ENCODE measurements around the gene TBL1X. TPM values are rescaled to one million over a fixed set of nuclear protein-coding genes. Genes with fewer than 3 reads are reported as not detected.

The TBL1X gene
- total and polyA plus RNA-seq, 2 of the 8 experiments (the other 6 are each of a cell fraction or from before 2014, with no cell fraction given): 13.3 to 25.6 TPM

DNA sequence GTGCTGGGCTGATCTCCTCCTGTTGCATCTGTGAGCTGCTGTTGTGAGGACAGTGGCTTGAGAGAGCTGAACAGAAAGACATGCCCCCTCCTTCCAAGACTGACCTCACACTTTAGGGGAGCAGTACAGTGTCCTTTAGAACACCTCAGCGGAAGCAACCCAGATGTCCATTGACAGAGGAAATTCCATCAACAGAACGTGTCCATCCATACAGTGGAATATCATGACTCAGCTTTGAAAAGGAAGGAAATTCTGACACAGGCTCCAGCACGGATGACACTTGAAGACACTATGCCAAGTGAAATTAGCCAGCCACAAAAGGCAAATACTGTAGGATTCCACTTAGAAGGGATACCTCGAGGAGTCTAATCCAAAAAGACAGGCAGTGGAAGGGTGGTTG lies 197.3 kb downstream of the TBL1X start:
- Histone ChIP-seq H2BK12ac (ENCODE audit: low read depth, low read length) (no peak overlapping the region), H4K20me1 (replicated peaks in 1 of 2; ENCODE audit: control insufficient read depth in 1 of 2, insufficient read depth in 2 of 2, low read length in 2 of 2) (no peaks in the 10 kb centered on the region), H2BK120ac (replicated peaks; ENCODE audit: low read depth, low read length) (no peak overlapping the region), H4K8ac (ENCODE audit: extremely low read depth, insufficient read depth, low read length) (no peak overlapping the region), H3K79me1 (ENCODE audit: low read depth, low read length) (no peaks in the 10 kb centered on the region), H3K23me2 (ENCODE audit: low read depth, low read length) (no peaks in the 10 kb centered on the region), H2BK20ac (ENCODE audit: low read length) (no peak overlapping the region), H3K79me2 (ENCODE audit: control insufficient read depth in 1 of 2, insufficient read depth in 2 of 2, low read length in 2 of 2) (no peaks in the 10 kb centered on the region), H3K18ac (ENCODE audit: extremely low read depth, low read length) (no peak overlapping the region), H3K9me3 (ENCODE audit: insufficient read depth in 2 of 2, low read depth in 1 of 2, low read length in 1 of 2) (0 out of 4 replicates have a peak, but pooled peaks cover 0 to 2% of the 10 kb centered on the region in 2 experiments), H3K4ac (replicated peaks; ENCODE audit: insufficient read length, low read depth, low read length) (no peak overlapping the region), H2AK5ac (ENCODE audit: low read depth, low read length) (no peak overlapping the region), H2AFZ (ENCODE audit: low read length) (no peak overlapping the region), H3K9ac (replicated peaks in 1 of 4; ENCODE audit: extremely low read depth in 1 of 4, low read depth in 3 of 4, low read length in 3 of 4) (no peak overlapping the region), H3K23ac (ENCODE audit: insufficient read length) (no peak overlapping the region), H3K36me3 (ENCODE audit: control insufficient read depth in 2 of 4, insufficient read depth in 4 of 4, low read length in 3 of 4) (peaks cover 0 to 3% (median 0%) of the 10 kb centered on the region in 4 experiments; a peak in 3 of 8 replicates), H4K5ac (ENCODE audit: insufficient read length, low read depth, low read length) (no peak overlapping the region), H2BK5ac (ENCODE audit: low read depth, low read length) (no peak overlapping the region), H4K91ac (replicated peaks; ENCODE audit: insufficient read length, low read length) (no peak overlapping the region), H3K4me2 (ENCODE audit: insufficient read depth in 1 of 2, low read depth in 2 of 2, low read length in 2 of 2) (no peak overlapping the region), H3K27me3 (replicated peaks in 1 of 4; ENCODE audit: control insufficient read depth in 3 of 4, extremely low read depth in 1 of 4, insufficient read depth in 3 of 4, low read length in 3 of 4) (no peaks in the 10 kb centered on the region), H3K14ac (ENCODE audit: insufficient read length) (no peak overlapping the region), H3K4me3 (ENCODE audit: extremely low read depth in 1 of 4, insufficient read depth in 2 of 4, low read depth in 3 of 4, low read length in 4 of 4) (no peak overlapping the region), H3K56ac (replicated peaks; ENCODE audit: insufficient read length, low read depth, low read length) (no peak overlapping the region), H3K4me1 (replicated peaks in 1 of 4; ENCODE audit: control insufficient read depth in 3 of 4, insufficient read depth in 4 of 4, low read length in 3 of 4) (peaks cover 0 to under 1% (median 0%) of the 10 kb centered on the region in 4 experiments; a peak in 1 of 7 replicates), H3K27ac (ENCODE audit: low read depth, low read length) (no peak overlapping the region), H2BK15ac (ENCODE audit: low read length) (no peak overlapping the region)
- 83% methylated on average over 2 of the region's 4 CpGs; no CpG with 5 or more reads in 1 of the 2 experiments for WGBS, 2 experiments (ENCODE audit: extremely low coverage in 1 of 2, insufficient coverage in 1 of 2, insufficient read length in 1 of 2, insufficient replicate concordance in 2 of 2, low coverage in 1 of 2, low lambda C conversion rate in 2 of 2, missing lambda C conversion rate in 1 of 2)
- ChIA-PET CTCF (ENCODE audit: partially characterized antibody) (no interaction called here), POLR2A (ENCODE audit: partially characterized antibody) (no interaction called here)
- FAIRE-seq (no peak), DNase-seq (ENCODE audit: low read depth in 1 of 2, low spot score in 2 of 2) (no peak)
- no peak for TF ChIP-seq NANOG (IDR thresholded peaks at IDR 0.05; ENCODE audit: insufficient read depth, low read depth, low read length, poor library complexity, severe bottlenecking)
- no peak for TF ChIP-seq CBX8 (IDR thresholded peaks at IDR 0.05; ENCODE audit: borderline replicate concordance, low read depth, low read length)
- TF ChIP-seq KDM1A (IDR thresholded peaks at IDR 0.05; ENCODE audit: borderline replicate concordance, low read length): no peak
- TF ChIP-seq RBBP5 (IDR thresholded peaks at IDR 0.05; ENCODE audit: borderline replicate concordance, low read depth, low read length): no peak
- TF ChIP-seq SRF (IDR thresholded peaks at IDR 0.05; ENCODE audit: low read depth, low read length): no peak
- no peak for TF ChIP-seq MAFK (IDR thresholded peaks at IDR 0.05; ENCODE audit: low read depth, low read length)
- no peak for TF ChIP-seq HDAC6 (IDR thresholded peaks at IDR 0.05; ENCODE audit: low read depth, low read length)
- TF ChIP-seq SP4 (IDR thresholded peaks at IDR 0.05; ENCODE audit: low read length): no peak
- no peak for TF ChIP-seq SP2 (IDR thresholded peaks at IDR 0.05; ENCODE audit: low read length)
- no peak for TF ChIP-seq CHD2 (IDR thresholded peaks at IDR 0.05; ENCODE audit: low read length)
- TF ChIP-seq GTF2F1 (IDR thresholded peaks at IDR 0.05; ENCODE audit: borderline replicate concordance, low read depth, low read length): no peak
- no peak for TF ChIP-seq TAF1 (IDR thresholded peaks at IDR 0.05; ENCODE audit: low read depth, low read length)
- TF ChIP-seq RXRA (IDR thresholded peaks at IDR 0.05; ENCODE audit: insufficient read depth, low read depth, low read length): no peak

Measured in H1 (cell line).